ENCODE results near the gene HPD. TPM values are rescaled to one million over a fixed set of nuclear protein-coding genes. Genes with fewer than 3 reads are reported as not detected.

HPD gene
- total RNA-seq, 1 experiment from 2014 or later: not detected

DNA sequence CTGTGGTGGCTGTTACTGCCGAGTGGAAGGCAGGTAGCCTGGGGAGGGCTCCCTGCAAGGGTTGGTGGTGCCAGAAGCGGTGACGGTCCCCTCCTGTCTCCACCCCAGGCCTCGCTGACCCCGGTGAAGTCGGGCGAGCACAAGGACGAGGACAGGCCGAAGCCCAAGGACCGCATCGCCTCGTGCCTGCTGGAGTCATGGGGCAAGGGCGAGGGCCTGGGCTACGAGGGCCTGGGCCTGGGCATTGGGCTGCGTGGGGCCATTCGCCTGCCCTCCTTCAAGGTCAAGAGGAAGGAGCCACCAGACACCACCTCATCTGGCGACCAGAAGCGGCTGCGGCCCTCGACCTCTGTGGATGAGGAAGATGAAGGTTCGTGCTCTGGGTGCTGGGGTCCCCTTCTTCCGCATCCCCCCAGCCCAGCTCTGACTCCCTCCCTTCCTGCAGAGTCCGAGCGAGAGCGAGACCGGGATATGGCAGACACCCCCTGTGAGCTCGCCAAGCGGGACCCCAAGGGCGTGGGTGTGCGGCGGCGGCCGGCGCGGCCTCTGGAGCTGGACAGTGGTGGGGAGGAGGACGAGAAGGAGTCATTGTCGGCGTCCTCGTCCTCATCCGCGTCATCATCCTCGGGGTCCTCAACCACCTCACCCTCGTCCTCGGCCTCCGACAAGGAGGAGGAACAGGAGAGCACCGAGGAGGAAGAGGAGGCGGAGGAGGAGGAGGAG, 41.6 kb downstream of the HPD start:
- ATAC-seq (no peak), DNase-seq (no peak)
- Histone ChIP-seq H3K4me1 (ENCODE audit: insufficient read depth, low read length) (peaks cover 13% of the 10 kb centered on the region), H3K27me3 (ENCODE audit: low read length) (no peaks in the 10 kb centered on the region), H3K79me2 (ENCODE audit: low read length) (peaks cover 30% of the 10 kb centered on the region), H2AFZ (ENCODE audit: low read length) (no peak overlapping the region), H3K4me2 (ENCODE audit: low read length) (no peak overlapping the region), H3K36me3 (ENCODE audit: low read depth, low read length) (peaks cover 60% of the 10 kb centered on the region), H3K9ac (ENCODE audit: low read length) (no peak overlapping the region), H3F3A (ENCODE audit: low read length, unreplicated experiment) (no peaks in the 10 kb centered on the region), H3K4me3 (ENCODE audit: low read length) (no peak overlapping the region), H3K9me3 (ENCODE audit: low read length) (no peaks in the 10 kb centered on the region), H3K27ac (ENCODE audit: low read length) (no peak overlapping the region), H3K9me2 (replicated peaks; ENCODE audit: low read length) (no peaks in the 10 kb centered on the region), H4K20me1 (ENCODE audit: low read length) (peaks cover 12% of the 10 kb centered on the region)
- TSS peak; percentile 18 for BruUV-seq (replicated peaks)
- CTCF ChIA-PET: no interaction called here
- TF ChIP-seq EZH2phosphoT487 (IDR thresholded peaks at IDR 0.05; ENCODE audit: borderline replicate concordance, low read length) (no peak), EZH2 (IDR thresholded peaks at IDR 0.05; ENCODE audit: low read length, unreplicated experiment) (no peak)
- TF ChIP-seq, protein P1, sequence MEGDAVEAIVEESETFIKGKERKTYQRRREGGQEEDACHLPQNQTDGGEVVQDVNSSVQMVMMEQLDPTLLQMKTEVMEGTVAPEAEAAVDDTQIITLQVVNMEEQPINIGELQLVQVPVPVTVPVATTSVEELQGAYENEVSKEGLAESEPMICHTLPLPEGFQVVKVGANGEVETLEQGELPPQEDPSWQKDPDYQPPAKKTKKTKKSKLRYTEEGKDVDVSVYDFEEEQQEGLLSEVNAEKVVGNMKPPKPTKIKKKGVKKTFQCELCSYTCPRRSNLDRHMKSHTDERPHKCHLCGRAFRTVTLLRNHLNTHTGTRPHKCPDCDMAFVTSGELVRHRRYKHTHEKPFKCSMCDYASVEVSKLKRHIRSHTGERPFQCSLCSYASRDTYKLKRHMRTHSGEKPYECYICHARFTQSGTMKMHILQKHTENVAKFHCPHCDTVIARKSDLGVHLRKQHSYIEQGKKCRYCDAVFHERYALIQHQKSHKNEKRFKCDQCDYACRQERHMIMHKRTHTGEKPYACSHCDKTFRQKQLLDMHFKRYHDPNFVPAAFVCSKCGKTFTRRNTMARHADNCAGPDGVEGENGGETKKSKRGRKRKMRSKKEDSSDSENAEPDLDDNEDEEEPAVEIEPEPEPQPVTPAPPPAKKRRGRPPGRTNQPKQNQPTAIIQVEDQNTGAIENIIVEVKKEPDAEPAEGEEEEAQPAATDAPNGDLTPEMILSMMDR (conservative IDR thresholded peaks at IDR 0.05; ENCODE audit: low read depth, low read length): no peak
- POLR2A ChIA-PET (ENCODE audit: unreplicated experiment): no interaction called here
- intact Hi-C loops (cut with micrococcal nuclease): no loop called here

DNA sequence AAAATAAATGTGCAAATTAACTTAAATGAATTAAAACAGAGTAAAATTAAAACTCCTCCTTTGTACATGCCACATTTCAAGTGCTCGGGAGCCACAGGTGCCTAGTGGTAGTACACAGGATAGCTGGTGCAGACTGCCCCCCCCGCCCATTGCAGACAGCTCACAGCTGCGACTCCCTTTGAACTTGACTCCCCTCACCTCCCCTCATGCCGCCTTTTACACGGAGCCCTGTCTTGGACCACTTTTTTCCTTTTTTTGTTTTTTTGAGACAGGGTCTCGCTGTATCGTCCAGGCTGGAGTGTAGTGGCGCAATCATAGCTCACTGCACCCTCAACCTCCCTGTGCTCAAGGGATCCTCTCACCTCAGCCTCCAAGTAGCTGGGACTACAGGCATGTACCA, 43.4 kb downstream of the HPD start:
- TF ChIP-seq EZH2phosphoT487 (IDR thresholded peaks at IDR 0.05; ENCODE audit: borderline replicate concordance, low read length): no peak
- TF ChIP-seq, protein P1 (conservative IDR thresholded peaks at IDR 0.05; ENCODE audit: low read depth, low read length): no peak
- TF ChIP-seq EZH2 (IDR thresholded peaks at IDR 0.05; ENCODE audit: low read length, unreplicated experiment): no peak
- no peaks in the 10 kb centered on the region for H3F3A ChIP-seq (ENCODE audit: low read length, unreplicated experiment)
- no peak overlapping the region for H3K4me3 ChIP-seq (ENCODE audit: low read length)
- H3K9ac ChIP-seq (ENCODE audit: low read length): no peak overlapping the region
- no peak overlapping the region for H3K27ac ChIP-seq (ENCODE audit: low read length)
- ATAC-seq (no peak), DNase-seq (no peak)
- H3K9me2 ChIP-seq (replicated peaks; ENCODE audit: low read length): no peaks in the 10 kb centered on the region
- no TSS peak for BruUV-seq (replicated peaks)
- no peaks in the 10 kb centered on the region for H3K9me3 ChIP-seq (ENCODE audit: low read length)
- H3K79me2 ChIP-seq (ENCODE audit: low read length): peaks cover 48% of the 10 kb centered on the region
- H3K4me1 ChIP-seq (ENCODE audit: insufficient read depth, low read length): peaks cover 28% of the 10 kb centered on the region
- peaks cover 54% of the 10 kb centered on the region for H3K36me3 ChIP-seq (ENCODE audit: low read depth, low read length)
- H4K20me1 ChIP-seq (ENCODE audit: low read length): peaks cover 21% of the 10 kb centered on the region
- intact Hi-C loops (cut with micrococcal nuclease): no loop called here
- CTCF ChIA-PET: interaction anchor here (0.5 to 0.6 kb wide), 2 partner anchors 42 to 134 kb away, joined by 3 to 6 read pairs; no protein-coding TSS in a partner anchor
- H3K4me2 ChIP-seq (ENCODE audit: low read length): no peak overlapping the region
- no peak overlapping the region for H2AFZ ChIP-seq (ENCODE audit: low read length)
- POLR2A ChIA-PET (ENCODE audit: unreplicated experiment): no interaction called here
- no peaks in the 10 kb centered on the region for H3K27me3 ChIP-seq (ENCODE audit: low read length)

DNA sequence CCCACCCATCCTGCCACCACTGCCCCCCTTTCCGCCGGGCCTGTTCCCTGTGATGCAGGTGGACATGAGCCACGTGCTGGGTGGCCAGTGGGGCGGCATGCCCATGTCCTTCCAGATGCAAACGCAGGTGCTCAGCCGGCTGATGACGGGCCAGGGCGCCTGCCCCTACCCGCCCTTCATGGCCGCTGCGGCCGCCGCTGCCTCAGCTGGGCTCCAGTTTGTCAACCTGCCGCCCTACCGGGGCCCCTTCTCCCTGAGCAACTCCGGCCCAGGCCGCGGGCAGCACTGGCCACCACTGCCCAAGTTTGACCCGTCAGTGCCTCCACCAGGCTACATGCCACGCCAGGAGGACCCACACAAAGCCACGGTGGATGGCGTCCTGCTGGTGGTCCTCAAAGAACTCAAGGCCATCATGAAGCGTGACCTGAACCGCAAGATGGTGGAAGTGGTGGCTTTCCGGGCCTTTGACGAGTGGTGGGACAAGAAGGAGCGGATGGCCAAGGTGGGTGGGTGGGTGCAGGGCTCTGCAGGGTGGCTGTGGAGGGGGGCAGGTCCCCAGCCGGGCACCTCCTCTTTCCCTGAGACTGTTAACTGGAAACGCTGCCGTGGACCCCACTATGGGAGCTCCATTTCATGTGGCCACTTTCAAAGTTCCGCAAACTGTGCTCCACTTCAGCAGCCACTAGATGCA, 44.1 kb downstream of the HPD start:
- no peaks in the 10 kb centered on the region for H3K9me3 ChIP-seq (ENCODE audit: low read length)
- intact Hi-C loops (cut with micrococcal nuclease): no loop called here
- no peak for DNase-seq
- ChIA-PET POLR2A (ENCODE audit: unreplicated experiment) (no interaction called here), CTCF (interaction anchor here (0.6 kb wide), 1 partner anchor 135 kb away, joined by 3 read pairs; no protein-coding TSS in a partner anchor)
- H3K4me2 ChIP-seq (ENCODE audit: low read length): no peak overlapping the region
- peaks cover 28% of the 10 kb centered on the region for H3K4me1 ChIP-seq (ENCODE audit: insufficient read depth, low read length)
- H3K27me3 ChIP-seq (ENCODE audit: low read length): no peaks in the 10 kb centered on the region
- BruUV-seq (replicated peaks): no TSS peak
- no peak for TF ChIP-seq EZH2 (IDR thresholded peaks at IDR 0.05; ENCODE audit: low read length, unreplicated experiment)
- no peak for TF ChIP-seq EZH2phosphoT487 (IDR thresholded peaks at IDR 0.05; ENCODE audit: borderline replicate concordance, low read length)
- TF ChIP-seq, protein P1 (conservative IDR thresholded peaks at IDR 0.05; ENCODE audit: low read depth, low read length): no peak
- no peak overlapping the region for H3K4me3 ChIP-seq (ENCODE audit: low read length)
- H3K9me2 ChIP-seq (replicated peaks; ENCODE audit: low read length): no peaks in the 10 kb centered on the region
- no peaks in the 10 kb centered on the region for H3F3A ChIP-seq (ENCODE audit: low read length, unreplicated experiment)
- peaks cover 55% of the 10 kb centered on the region for H3K79me2 ChIP-seq (ENCODE audit: low read length)
- no peak overlapping the region for H3K9ac ChIP-seq (ENCODE audit: low read length)
- H3K27ac ChIP-seq (ENCODE audit: low read length): no peak overlapping the region
- H3K36me3 ChIP-seq (ENCODE audit: low read depth, low read length): peaks cover 48% of the 10 kb centered on the region
- H4K20me1 ChIP-seq (ENCODE audit: low read length): peaks cover 21% of the 10 kb centered on the region
- no peak for ATAC-seq
- H2AFZ ChIP-seq (ENCODE audit: low read length): no peak overlapping the region
